GM10248 (cell line): ENCODE data around the gene DENND11.

Experiments used
- CTCF ChIA-PET: fragments of 300-600 bp; sonication (Branson Sonifier 250); formaldehyde crosslinking; extraction: SDS; loops from one replicate; lab custom pipeline; 2021; ENCODE audit warnings: antibody characterized with exemption; lab: Yijun Ruan, JAX
- POLR2A ChIA-PET: fragments of 350-650 bp; sonication (Branson Sonifier 250); formaldehyde crosslinking; extraction: SDS; loops from one replicate; lab custom pipeline; 2020; ENCODE audit warnings: antibody characterized with exemption; lab: Yijun Ruan, JAX
- DNase-seq: peaks from one replicate; pipeline ENCODE4 v3.0.0; 2012; ENCODE audit errors: extremely low spot score
- CTCF ChIP-seq: IDR thresholded peaks from 2 replicates; pipeline ENCODE4 v1.5.1; 2012; ENCODE audit warnings: mild to moderate bottlenecking, low read depth; ENCODE audit errors: extremely low read depth, missing control alignments, control extremely low read depth

DENND11 gene, protein sequence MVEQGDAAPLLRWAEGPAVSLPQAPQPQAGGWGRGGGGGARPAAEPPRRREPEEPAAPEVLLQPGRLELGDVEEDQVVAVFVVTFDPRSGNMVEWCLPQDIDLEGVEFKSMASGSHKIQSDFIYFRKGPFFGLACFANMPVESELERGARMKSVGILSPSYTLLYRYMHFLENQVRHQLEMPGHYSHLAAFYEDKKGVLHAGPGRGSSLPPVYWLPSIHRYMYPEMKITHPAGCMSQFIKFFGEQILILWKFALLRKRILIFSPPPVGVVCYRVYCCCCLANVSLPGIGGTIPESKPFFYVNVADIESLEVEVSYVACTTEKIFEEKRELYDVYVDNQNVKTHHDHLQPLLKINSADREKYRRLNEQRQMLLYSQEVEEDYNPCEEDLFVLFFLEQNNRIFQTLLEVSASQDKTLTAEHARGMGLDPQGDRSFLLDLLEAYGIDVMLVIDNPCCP

DNA sequence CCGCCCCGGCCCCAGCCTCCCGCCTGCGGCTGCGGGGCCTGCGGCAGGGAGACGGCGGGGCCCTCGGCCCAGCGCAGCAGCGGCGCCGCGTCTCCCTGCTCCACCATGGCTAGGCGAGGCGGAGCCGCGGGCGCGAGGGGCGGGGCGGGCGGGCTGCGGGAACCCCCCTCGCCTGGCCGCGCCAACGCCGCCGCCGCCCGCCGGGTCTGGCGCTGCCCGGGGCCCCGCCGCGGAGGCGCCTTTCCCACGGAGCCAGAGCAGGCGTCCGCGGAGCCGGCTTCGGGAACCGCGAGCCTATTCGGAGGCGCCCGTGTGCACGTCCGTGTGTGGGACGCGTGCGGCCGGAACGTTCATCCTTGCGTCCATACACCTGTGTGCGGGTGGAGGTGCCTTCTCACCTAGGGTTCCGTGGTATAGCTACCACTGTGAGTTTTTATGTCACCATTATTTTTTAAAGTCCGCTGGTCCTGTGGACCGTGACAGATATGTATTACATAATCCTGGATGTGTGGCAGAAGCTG lies at the start of gene DENND11:
TSS of gene DENND11 (minus strand) at position 120 of the 521 bp plus-strand sequence. CDS start at position 107, 13 bp downstream.
- POLR2A ChIA-PET = interaction anchor here (0.5 kb wide), 1 partner anchor 783 kb away, joined by 4 read pairs; no protein-coding TSS in a partner anchor
- CTCF ChIA-PET = interaction anchor here (1.1 to 2.3 kb wide), 11 partner anchors 13 to 52 kb away, joined by 3 to 7 read pairs (median 5); partner anchors contain the start of gene SSBP1
- TF ChIP-seq CTCF = no peak
- peak; percentile 82 for DNase-seq

- DNase-seq = no peak
- CTCF ChIA-PET = no interaction called here
- POLR2A ChIA-PET = no interaction called here
- TF ChIP-seq CTCF = no peak
Observed at GRCh38 chr7:141748396-141748795, 46.4 kb upstream of the DENND11 start.

DNA sequence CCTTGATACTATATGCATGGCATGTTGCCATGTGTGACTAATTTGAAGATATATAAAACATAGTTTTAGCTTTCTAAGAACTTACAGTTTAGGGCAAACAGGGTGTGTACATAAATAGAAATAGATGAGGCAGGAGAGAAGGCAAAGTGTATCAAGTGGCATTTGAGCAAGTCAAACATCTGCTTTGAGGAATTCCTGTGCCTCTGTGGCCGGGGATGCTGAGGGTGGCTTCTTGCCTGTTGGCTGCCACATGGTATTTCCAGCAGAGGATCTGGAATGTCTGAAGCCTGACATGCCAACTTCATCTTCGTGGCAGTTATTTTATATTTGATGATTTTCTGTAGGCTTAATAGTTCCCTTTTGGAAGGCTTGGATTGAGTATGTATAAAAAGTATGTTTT lies 42.2 kb upstream of the DENND11 start:
- no peak for TF ChIP-seq CTCF
- DNase-seq = no peak
- POLR2A ChIA-PET = no interaction called here
- CTCF ChIA-PET = interaction anchor here (1.3 to 1.4 kb wide), 2 partner anchors 16 to 90 kb away, joined by 3 read pairs; no protein-coding TSS in a partner anchor

GRCh38 chr7:141742229-141742628 lies 40.3 kb upstream of the DENND11 start:
- ChIA-PET CTCF (interaction anchor here (1.0 to 1.9 kb wide), 8 partner anchors 18 to 728 kb away, joined by 3 to 6 read pairs (median 3); partner anchors contain the start of genes DENND11 and MRPS33), POLR2A (no interaction called here)
- DNase-seq = no peak

GRCh38 chr7:141739250-141739649 lies 37.3 kb upstream of the DENND11 start:
- no peak for DNase-seq
- CTCF ChIA-PET = interaction anchor here (1.2 to 2.8 kb wide), 8 partner anchors 11 to 93 kb away, joined by 3 to 29 read pairs (median 8); no protein-coding TSS in a partner anchor
- TF ChIP-seq CTCF = no peak
- POLR2A ChIA-PET = no interaction called here

More at GRCh38 chr7:141742229-141742628, 40.3 kb upstream of the DENND11 start:
- TF ChIP-seq CTCF = no peak

DNA sequence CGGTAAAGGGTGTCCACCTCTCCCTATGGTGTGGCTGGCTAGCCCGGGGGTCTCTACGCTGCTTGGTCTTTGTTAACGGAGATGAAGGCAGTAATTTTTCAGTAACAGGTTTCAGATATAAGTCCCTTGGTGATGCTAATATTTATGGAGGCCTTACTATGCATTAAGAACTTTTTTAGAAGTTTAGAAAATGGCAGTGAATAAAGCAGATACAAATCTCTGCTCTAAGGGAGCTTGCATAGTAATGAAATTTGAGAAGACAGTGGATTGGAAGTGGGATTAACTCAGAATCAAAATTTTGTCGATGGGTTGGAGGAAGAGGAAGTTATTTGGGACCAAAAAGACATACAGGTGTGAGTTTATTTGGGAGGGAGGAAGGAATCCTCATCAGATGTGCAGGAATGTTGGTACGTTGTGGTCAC lies 36.6 kb upstream of the DENND11 start:
- ChIA-PET POLR2A (no interaction called here), CTCF (interaction anchor here (0.6 to 3.0 kb wide), 21 partner anchors 11 to 1261 kb away, joined by 3 to 29 read pairs (median 6); no protein-coding TSS in a partner anchor)
- no peak for DNase-seq
- TF ChIP-seq CTCF = peak; percentile 32
